WTC11 (cell line): ENCODE measurements around the gene B3GALNT1. TPM values are rescaled to one million over a fixed set of nuclear protein-coding genes. Genes with fewer than 3 reads are reported as not detected.

Experiments
- AFF4 ChIP-seq: sonication (generic); formaldehyde crosslinking; IDR thresholded peaks from 2 replicates; pipeline ENCODE4 v1.8.1; 2023; ENCODE audit warnings: mild to moderate bottlenecking, missing genetic modification reagents, borderline replicate concordance
- ATF6 ChIP-seq: sonication (generic); formaldehyde crosslinking; IDR thresholded peaks from 2 replicates; pipeline ENCODE4 v1.8.1; 2023; ENCODE audit warnings: mild to moderate bottlenecking, missing genetic modification reagents
- CDX4 ChIP-seq: fragments of 250-450 bp; sonication (Bioruptor Pico); IDR thresholded peaks from 2 replicates; pipeline ENCODE4 v1.9.0; 2021; ENCODE audit warnings: moderate library complexity, mild to moderate bottlenecking, inconsistent platforms, borderline replicate concordance
- CREM ChIP-seq: sonication (generic); formaldehyde crosslinking; IDR thresholded peaks from 2 replicates; pipeline ENCODE4 v1.8.1; 2022; ENCODE audit warnings: mild to moderate bottlenecking, missing genetic modification reagents, moderate library complexity
- ESRRA ChIP-seq: sonication (generic); formaldehyde crosslinking; IDR thresholded peaks from 2 replicates; pipeline ENCODE4 v1.8.1; 2022; ENCODE audit warnings: mild to moderate bottlenecking, missing genetic modification reagents, borderline replicate concordance
- FOXK1 ChIP-seq: sonication (generic); formaldehyde crosslinking; IDR thresholded peaks from 2 replicates; pipeline ENCODE4 v1.8.0; 2022; ENCODE audit warnings: mild to moderate bottlenecking, moderate library complexity, missing genetic modification reagents
- FOXP4 ChIP-seq: sonication (generic); formaldehyde crosslinking; IDR thresholded peaks from 2 replicates; pipeline ENCODE4 v1.8.0; 2022; ENCODE audit warnings: mild to moderate bottlenecking, missing genetic modification reagents
- HMGA2 ChIP-seq: fragments of 250-450 bp; sonication (Bioruptor Pico); IDR thresholded peaks from 2 replicates; pipeline ENCODE4 v1.4.0; 2021; ENCODE audit warnings: mild to moderate bottlenecking, moderate library complexity
- KAT7 ChIP-seq: sonication (generic); formaldehyde crosslinking; IDR thresholded peaks from 2 replicates; pipeline ENCODE4 v1.8.1; 2023; ENCODE audit warnings: missing genetic modification reagents, mild to moderate bottlenecking, borderline replicate concordance
- MAX ChIP-seq: sonication (generic); formaldehyde crosslinking; IDR thresholded peaks from 2 replicates; pipeline ENCODE4 v1.8.0; 2022; ENCODE audit warnings: mild to moderate bottlenecking, missing genetic modification reagents
- SMAD4 ChIP-seq: sonication (generic); formaldehyde crosslinking; IDR thresholded peaks from 2 replicates; pipeline ENCODE4 v1.8.0; 2022; ENCODE audit warnings: mild to moderate bottlenecking, missing genetic modification reagents
- STAT6 ChIP-seq: sonication (generic); formaldehyde crosslinking; conservative IDR thresholded peaks from 2 replicates; pipeline ENCODE4 v1.8.1; 2023; ENCODE audit warnings: mild to moderate bottlenecking, low read depth, missing genetic modification reagents, moderate library complexity
- TEAD1 ChIP-seq: sonication (generic); formaldehyde crosslinking; IDR thresholded peaks from 2 replicates; pipeline ENCODE4 v1.8.0; 2022; ENCODE audit warnings: mild to moderate bottlenecking, missing genetic modification reagents
- TEAD4 ChIP-seq: sonication (generic); formaldehyde crosslinking; IDR thresholded peaks from 2 replicates; pipeline ENCODE4 v1.8.0; 2022; ENCODE audit warnings: mild to moderate bottlenecking, missing genetic modification reagents
- TP53 ChIP-seq: sonication (generic); formaldehyde crosslinking; IDR thresholded peaks from 2 replicates; pipeline ENCODE4 v1.8.1; 2023; ENCODE audit warnings: mild to moderate bottlenecking, missing genetic modification reagents
- ZNF138 ChIP-seq: sonication (generic); formaldehyde crosslinking; conservative IDR thresholded peaks from 2 replicates; pipeline ENCODE4 v1.8.1; 2022; ENCODE audit warnings: mild to moderate bottlenecking, moderate library complexity, missing genetic modification reagents
- ZNF219 ChIP-seq: sonication (generic); formaldehyde crosslinking; IDR thresholded peaks from 2 replicates; pipeline ENCODE4 v1.8.0; 2023; ENCODE audit warnings: missing genetic modification reagents, mild to moderate bottlenecking, borderline replicate concordance
- ZNF232 ChIP-seq: sonication (generic); formaldehyde crosslinking; IDR thresholded peaks from 2 replicates; pipeline ENCODE4 v1.8.0; 2022; ENCODE audit warnings: mild to moderate bottlenecking, missing genetic modification reagents
- ZNF532 ChIP-seq: fragments of 250-450 bp; sonication (Bioruptor Pico); IDR thresholded peaks from 2 replicates; pipeline ENCODE4 v1.9.0; 2021; ENCODE audit warnings: mild to moderate bottlenecking, borderline replicate concordance
- ZNF671 ChIP-seq: fragments of 250-450 bp; sonication (Bioruptor Pico); IDR thresholded peaks from 2 replicates; pipeline ENCODE4 v1.8.0; 2021; ENCODE audit warnings: mild to moderate bottlenecking
- total RNA-seq: library from RNA; stranded (reverse); gene quantifications from 3 replicates; pipeline ENCODE4 v1.2.3, GENCODE V29; 2021

The B3GALNT1 gene
- total RNA-seq, 1 experiment from 2014 or later: 4.2 TPM

GRCh38 chr3:161104561-161105551 is at the start of gene B3GALNT1 (continued):
- TF ChIP-seq STAT6 (CRISPR knock-in tag): peak; percentile 33; the same call in 1 of the 2 replicates
- TF ChIP-seq ZNF138 (CRISPR knock-in tag): no peak
- TF ChIP-seq HMGA2 (CRISPR knock-in tag): no peak
- TF ChIP-seq FOXK1 (CRISPR knock-in tag): peak; percentile 88
- peak; percentile 82 for TF ChIP-seq CREM (CRISPR knock-in tag)
- 0 out of 2 replicates have a peak, but pooled peaks have one; percentile 28 for TF ChIP-seq ZNF532 (CRISPR knock-in tag)
- TF ChIP-seq ZNF671: no peak
- TF ChIP-seq FOXP4: peak; percentile 96
- TF ChIP-seq ATF6: no peak
- TF ChIP-seq ZNF219 (CRISPR knock-in tag): peak; percentile 95
- peak; percentile 92; the same call in 1 of the 2 replicates for TF ChIP-seq KAT7 (CRISPR knock-in tag)
- TF ChIP-seq CDX4 (CRISPR knock-in tag): no peak
- TF ChIP-seq TEAD4 (CRISPR knock-in tag): peak; percentile 93
- TF ChIP-seq TP53 (CRISPR knock-in tag): peak; percentile 91
- peak; percentile 88 for TF ChIP-seq SMAD4 (CRISPR knock-in tag)
- TF ChIP-seq ZNF232 (CRISPR knock-in tag): peak; percentile 87; the same call in 1 of the 2 replicates
- TF ChIP-seq ESRRA (CRISPR knock-in tag): peak; percentile 95
- TF ChIP-seq AFF4 (CRISPR knock-in tag): no peak
- peak; percentile 83 for TF ChIP-seq MAX (CRISPR knock-in tag)
- peak; percentile 95 for TF ChIP-seq TEAD1
